GM21723 (cell line): ENCODE results near the gene HPDL.
"Not testable (repeated sequence)": the region's sequence is repeated elsewhere in the genome, so short reads cannot be mapped to it uniquely, and the experiment has no call there.

Experiments
- ATAC-seq: cut with Tn5 transposase; IDR thresholded peaks from one replicate; pipeline ENCODE4 v1.9.1; 2021; ENCODE audit warnings: mild to moderate bottlenecking, moderate library complexity; ENCODE audit not compliant: unreplicated experiment

HPDL gene

GRCh38 chr1:45348966-45349677, 22.4 kb downstream of the HPDL start:
- no peak for ATAC-seq

DNA sequence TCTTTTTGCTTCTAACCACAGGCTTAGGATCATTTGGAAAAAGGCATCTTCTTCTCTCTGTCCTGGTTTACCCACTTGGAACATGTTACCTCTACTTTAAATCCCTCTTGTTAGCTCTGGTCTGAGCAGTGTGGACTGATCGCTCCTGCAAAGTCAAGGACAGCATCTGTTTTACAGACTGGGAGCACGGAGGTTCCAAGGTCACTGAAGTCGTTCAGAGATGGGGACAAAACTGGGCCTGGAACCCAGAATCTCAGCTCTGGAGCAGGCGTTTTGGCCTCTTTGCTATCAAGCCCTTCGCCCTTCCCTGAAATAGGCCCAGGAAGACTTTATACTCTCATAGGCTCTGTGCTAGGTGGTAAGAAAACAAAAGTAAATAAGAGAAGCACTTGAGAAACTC, 24.8 kb downstream of the HPDL start:
- ATAC-seq: no peak

- ATAC-seq: no peak
These were observed 27.0 kb downstream of the HPDL start for GRCh38 chr1:45353685-45354084.

GRCh38 chr1:45354838-45355237, 28.1 kb downstream of the HPDL start:
- no peak for ATAC-seq

GRCh38 chr1:45355683-45356082, 29.0 kb downstream of the HPDL start:
- no peak for ATAC-seq

- ATAC-seq: no peak
These were observed 29.5 kb downstream of the HPDL start for GRCh38 chr1:45356186-45356585.

- ATAC-seq: no peak
These were observed 33.3 kb downstream of the HPDL start for GRCh38 chr1:45359882-45360513.

DNA sequence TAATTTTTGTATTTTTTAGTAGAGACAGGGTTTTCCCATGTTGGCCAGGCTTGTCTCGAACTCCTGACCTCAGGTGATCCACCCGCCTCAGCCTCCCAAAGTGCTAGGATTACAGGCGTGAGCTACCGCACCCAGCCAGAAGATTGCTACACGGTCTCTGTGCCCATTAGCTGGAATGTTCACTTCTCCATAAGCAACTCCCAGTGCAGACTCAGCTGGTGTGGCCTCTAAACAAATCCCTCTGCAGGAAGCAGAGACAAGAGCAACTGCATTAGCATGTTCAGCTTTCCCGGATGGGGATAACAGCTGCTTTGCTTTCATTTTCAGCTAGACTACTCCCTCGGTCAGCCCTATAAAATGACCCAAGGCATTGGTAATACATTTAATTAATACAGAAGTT, 34.3 kb downstream of the HPDL start:
- not testable (repeated sequence) for ATAC-seq

DNA sequence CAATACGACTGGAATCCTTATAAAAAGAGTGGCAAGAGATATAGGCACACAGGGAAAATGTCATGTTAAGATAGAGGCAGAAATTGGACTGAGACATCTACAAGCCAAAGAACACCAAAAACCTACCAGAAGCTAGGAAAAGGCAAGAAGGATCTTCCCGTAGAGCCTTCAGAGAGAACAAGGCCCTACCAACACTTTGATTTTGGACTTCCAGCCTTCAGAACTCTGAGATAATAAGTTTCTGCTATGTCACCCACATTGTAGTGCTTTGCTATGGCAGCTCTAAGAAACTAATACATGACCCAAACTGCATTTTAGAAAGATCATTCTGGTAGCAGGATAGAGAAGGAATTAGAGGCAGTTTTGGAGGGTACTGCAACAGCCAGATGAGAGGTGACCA, 37.6 kb downstream of the HPDL start:
- ATAC-seq: no peak

DNA sequence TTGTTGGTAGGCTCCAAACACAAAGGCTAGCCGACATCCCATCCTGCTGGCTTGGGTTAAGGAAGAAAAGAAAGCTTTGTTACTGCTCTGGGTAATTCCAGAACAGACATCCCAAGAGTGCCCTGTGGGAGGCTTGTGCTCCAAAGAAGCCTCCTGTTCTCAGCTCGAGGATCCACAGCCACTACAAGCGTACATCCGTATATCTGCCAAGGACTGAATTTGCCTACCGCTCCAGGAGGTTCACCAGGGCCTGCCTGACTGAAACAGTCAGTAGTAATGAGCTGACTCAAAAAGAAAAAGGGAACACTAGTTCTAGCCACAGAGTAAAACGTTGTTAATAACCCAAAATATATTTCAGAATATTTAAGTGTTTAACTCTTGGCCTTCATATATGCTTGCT, 38.4 kb downstream of the HPDL start:
- ATAC-seq: peak; percentile 85

DNA sequence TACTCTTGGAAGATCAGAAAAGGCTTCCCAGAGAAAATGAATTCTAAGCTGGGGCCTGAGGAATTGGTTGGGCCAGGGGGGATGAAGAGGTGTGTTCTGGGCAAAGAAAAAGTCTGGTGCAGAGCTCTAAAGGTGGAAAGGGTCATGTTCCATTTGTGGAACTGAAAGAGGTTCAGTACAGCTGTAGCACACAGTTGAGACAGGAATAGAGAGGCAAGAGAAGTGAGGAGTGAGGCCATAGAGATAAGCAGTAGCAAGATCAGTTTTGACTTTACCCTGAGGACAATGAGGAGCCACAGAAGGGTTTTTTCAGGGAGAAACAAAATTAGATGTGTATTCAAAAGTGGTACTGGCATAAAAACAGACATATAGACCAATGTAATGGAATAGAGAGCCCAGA, 43.9 kb downstream of the HPDL start:
- peak; percentile 74 for ATAC-seq

DNA sequence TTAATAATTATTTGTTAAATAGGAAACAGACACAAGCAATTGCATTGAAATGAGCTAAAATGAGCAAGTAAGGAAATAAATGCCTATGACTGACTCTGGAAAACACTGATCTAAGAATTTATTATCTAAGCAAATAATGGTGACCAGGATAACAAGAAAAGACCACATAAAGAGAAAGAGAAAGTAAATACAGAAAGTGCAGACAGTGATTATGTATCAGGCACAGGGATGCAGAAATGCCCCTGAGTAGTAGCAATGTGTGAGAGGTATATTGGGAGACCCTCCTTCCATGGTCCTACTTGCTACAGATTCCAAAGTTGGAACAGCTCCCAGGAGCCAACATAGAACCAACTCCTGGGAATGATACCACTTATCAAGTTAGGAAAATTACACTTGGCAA, 46.9 kb downstream of the HPDL start:
- ATAC-seq: no peak

- no peak for ATAC-seq
These were observed 48.7 kb downstream of the HPDL start for GRCh38 chr1:45375104-45376090.

DNA sequence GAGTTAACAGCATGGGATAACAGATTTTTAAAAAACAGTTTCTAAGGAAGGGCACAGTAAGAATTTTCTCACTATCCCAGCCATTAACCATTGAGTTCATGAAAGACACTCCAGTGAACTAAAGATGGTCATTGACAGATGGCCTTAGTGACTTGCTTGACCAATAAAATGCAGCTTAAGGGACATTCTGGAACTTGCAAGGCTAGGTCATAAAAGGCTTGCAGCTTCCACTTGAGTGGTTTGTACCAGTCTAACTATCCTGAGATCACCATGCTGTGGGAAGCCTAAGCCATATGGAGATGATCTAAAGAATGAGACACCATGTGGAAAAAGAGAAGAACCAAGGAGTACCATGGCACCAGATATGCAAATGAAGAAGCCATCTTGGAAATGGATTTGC, 51.5 kb downstream of the HPDL start:
- ATAC-seq: no peak
